IMR-90 (cell line): ENCODE data around the gene SAMD10. TPM values are rescaled to one million over a fixed set of nuclear protein-coding genes. Genes with fewer than 3 reads are reported as not detected.

Experiments
- ATAC-seq: fragments of 200-7000 bp; cut with Tn5 transposase; 2 replicates; pipeline ENCODE4 v1.9.1; 2020; ENCODE audit warnings: low read depth, mild to moderate bottlenecking, moderate library complexity
- BruUV-seq: library from RNA; stranded (reverse); fragments of 400-500 nt; replicated peaks from 2 replicates; lab custom pipeline; 2021; lab: Mats Ljungman, UMichigan
- CTCF ChIA-PET: fragments of 300-600 bp; formaldehyde crosslinking; extraction: SDS; loops from one replicate; lab custom pipeline; 2021; ENCODE audit warnings: antibody characterized with exemption; lab: Yijun Ruan, JAX
- POLR2A ChIA-PET: fragments of 300-600 bp; sonication (Branson Sonifier 250); formaldehyde crosslinking; loops from one replicate; lab custom pipeline; 2022; ENCODE audit warnings: antibody characterized with exemption; ENCODE audit not compliant: unreplicated experiment; lab: Charles Lee
- DNase-seq: peaks from one replicate; pipeline ENCODE4 v3.0.0; 2013
- H2AFZ ChIP-seq: replicated peaks from 2 replicates; pipeline ENCODE3; 2013; ENCODE audit warnings: low read length, mild to moderate bottlenecking; ENCODE audit not compliant: poor library complexity
- H2AK5ac ChIP-seq: 2 replicates; pipeline ENCODE4 v1.6.1; 2013; ENCODE audit warnings: low read depth, low read length, inconsistent platforms
- H2AK9ac ChIP-seq: replicated peaks from 2 replicates; pipeline ENCODE3; 2013; ENCODE audit warnings: mild to moderate bottlenecking, low read depth, low read length, moderate library complexity; ENCODE audit not compliant: poor library complexity
- H2BK120ac ChIP-seq: 2 replicates; pipeline ENCODE4 v1.6.1; 2013; ENCODE audit warnings: low read depth, low read length, inconsistent platforms
- H2BK15ac ChIP-seq: 3 replicates; pipeline ENCODE4 v1.6.1; 2013; ENCODE audit warnings: low read depth, low read length, inconsistent platforms
- H2BK20ac ChIP-seq: 2 replicates; pipeline ENCODE4 v1.6.1; 2013; ENCODE audit warnings: low read depth, mild to moderate bottlenecking, inconsistent platforms, low read length, moderate library complexity
- H2BK5ac ChIP-seq: 2 replicates; pipeline ENCODE4 v1.6.1; 2013; ENCODE audit warnings: mild to moderate bottlenecking, low read depth, low read length, inconsistent platforms; ENCODE audit not compliant: poor library complexity, severe bottlenecking
- H3K14ac ChIP-seq: replicated peaks from 2 replicates; pipeline ENCODE4 v1.6.1; 2013; ENCODE audit warnings: low read depth, low read length, inconsistent platforms
- H3K18ac ChIP-seq: 2 replicates; pipeline ENCODE4 v1.6.1; 2013; ENCODE audit warnings: low read depth, low read length, control low read depth
- H3K23ac ChIP-seq: 2 replicates; pipeline ENCODE4 v1.6.1; 2013; ENCODE audit warnings: low read depth, low read length, inconsistent platforms
- H3K27ac ChIP-seq: 2 replicates; pipeline ENCODE4 v1.5.1; 2013; ENCODE audit warnings: mild to moderate bottlenecking, control low read depth, low read length; ENCODE audit not compliant: insufficient read depth
- H3K27me3 ChIP-seq: 2 replicates; pipeline ENCODE4 v1.6.1; 2013; ENCODE audit warnings: low read length; ENCODE audit not compliant: control insufficient read depth, insufficient read depth
- H3K36me3 ChIP-seq: 2 replicates; pipeline ENCODE4 v1.6.1; 2013; ENCODE audit warnings: low read length, mixed read lengths; ENCODE audit not compliant: control insufficient read depth, insufficient read depth
- H3K4ac ChIP-seq: 2 replicates; pipeline ENCODE4 v1.6.1; 2013; ENCODE audit warnings: low read depth, low read length, inconsistent platforms
- H3K4me1 ChIP-seq: 2 replicates; pipeline ENCODE4 v1.6.1; 2013; ENCODE audit warnings: low read length, mixed read lengths; ENCODE audit not compliant: control insufficient read depth, insufficient read depth
- H3K4me2 ChIP-seq: 2 replicates; pipeline ENCODE4 v1.6.1; 2013; ENCODE audit warnings: low read depth, mild to moderate bottlenecking, control low read depth, low read length, moderate library complexity
- H3K4me3 ChIP-seq: 2 replicates; pipeline ENCODE4 v1.5.1; 2013; ENCODE audit warnings: low read depth, mild to moderate bottlenecking, control low read depth, low read length, moderate library complexity; ENCODE audit not compliant: insufficient read depth
- H3K56ac ChIP-seq: 2 replicates; pipeline ENCODE4 v1.6.1; 2013; ENCODE audit warnings: low read length, inconsistent platforms; ENCODE audit not compliant: insufficient read depth; ENCODE audit errors: extremely low read depth
- H3K79me1 ChIP-seq, 2 experiments: 2 replicates each; pipeline ENCODE4 v1.6.1; 2013; ENCODE audit warnings: low read length in 2 of 2, inconsistent platforms in 1 of 2, low read depth in 1 of 2
- H3K9ac ChIP-seq: 2 replicates; pipeline ENCODE4 v1.6.1; 2013; ENCODE audit warnings: low read depth, low read length, control low read depth
- H3K9me1 ChIP-seq: 2 replicates; pipeline ENCODE4 v1.6.1; 2013; ENCODE audit warnings: low read length, inconsistent platforms; ENCODE audit not compliant: insufficient read depth
- H3K9me3 ChIP-seq: 2 replicates; pipeline ENCODE4 v1.6.1; 2013; ENCODE audit warnings: low read length; ENCODE audit not compliant: control insufficient read depth, insufficient read depth
- H4K20me1 ChIP-seq: 2 replicates; pipeline ENCODE4 v1.6.1; 2013; ENCODE audit warnings: low read length, inconsistent platforms; ENCODE audit not compliant: insufficient read depth
- H4K5ac ChIP-seq: 2 replicates; pipeline ENCODE4 v1.6.1; 2013; ENCODE audit warnings: mild to moderate bottlenecking, low read depth, low read length, control low read depth
- H4K8ac ChIP-seq, 2 experiments: 2 replicates each; pipeline ENCODE4 v1.6.1; 2013; ENCODE audit warnings: low read depth in 2 of 2, low read length in 2 of 2, control low read depth in 1 of 2, inconsistent platforms in 1 of 2
- H4K91ac ChIP-seq: 2 replicates; pipeline ENCODE4 v1.6.1; 2013; ENCODE audit warnings: low read depth, low read length, inconsistent platforms; ENCODE audit not compliant: insufficient read depth
- CEBPB ChIP-seq: IDR thresholded peaks from 2 replicates; pipeline ENCODE4 v1.6.1; 2012; ENCODE audit warnings: low read depth, low read length, improper control_type of control experiment
- CTCF ChIP-seq: conservative IDR thresholded peaks from 2 replicates; pipeline ENCODE4 v1.5.1; 2012; ENCODE audit warnings: mild to moderate bottlenecking, low read depth, low read length, improper control_type of control experiment
- MAFK ChIP-seq: IDR thresholded peaks from 2 replicates; pipeline ENCODE4 v1.6.1; 2012; ENCODE audit warnings: low read depth, low read length, improper control_type of control experiment
- MAZ ChIP-seq: IDR thresholded peaks from 2 replicates; pipeline ENCODE4 v1.6.1; 2012; ENCODE audit warnings: low read depth, mild to moderate bottlenecking, low read length, improper control_type of control experiment, moderate library complexity, borderline replicate concordance
- RCOR1 ChIP-seq: IDR thresholded peaks from 2 replicates; pipeline ENCODE4 v1.6.1; 2012; ENCODE audit warnings: mild to moderate bottlenecking, low read length, improper control_type of control experiment; ENCODE audit not compliant: insufficient replicate concordance
- RFX5 ChIP-seq: IDR thresholded peaks from 2 replicates; pipeline ENCODE4 v1.8.0; 2012; ENCODE audit warnings: low read depth, mild to moderate bottlenecking, low read length, moderate library complexity
- WGBS, 2 experiments: methylation state at CpG; one replicate each; pipeline versions ENCODE4 v1.1.5 to v1.1.7; 2013; ENCODE audit warnings: missing lambda C conversion rate in 2 of 2; ENCODE audit not compliant: insufficient read length in 1 of 2; ENCODE audit errors: extremely low coverage in 2 of 2; 5-methylcytosine and 5-hydroxymethylcytosine counted together
- dilution Hi-C: fragments of 300-500 bp; cut with HindIII; formaldehyde crosslinking; loops from one replicate; pipeline ENCODE4 v1.14.3; 2018; ENCODE audit warnings: low sequenced_read_pairs; ENCODE audit not compliant: unreplicated experiment
- in situ Hi-C: fragments of 300-500 bp; cut with MboI; formaldehyde crosslinking; loops from 3 replicates; pipeline ENCODE4 v1.14.3; 2019; ENCODE audit warnings: low sequenced_read_pairs, inconsistent platforms, mixed read lengths
- intact Hi-C: fragments of 100-400 bp; cut with micrococcal nuclease; formaldehyde crosslinking; loops from 2 replicates; pipeline ENCODE4 v1.10.0; 2022
- polyA plus RNA-seq, 3 experiments: library from polyadenylated mRNA; depleted of rRNA; stranded (reverse); fragments of >200 nt; gene quantifications; 2 replicates each; pipeline ENCODE4 v1.2.3, GENCODE V29; 2012; ENCODE audit warnings: low replicate concordance in 1 of 3
- total RNA-seq: library from RNA; depleted of rRNA; stranded (reverse); fragments of >200 nt; gene quantifications from 2 replicates; pipeline ENCODE4 v1.2.3, GENCODE V29; 2012
- TF ChIP-seq, protein P1 (sequence below): fragments of 150-350 bp; IDR thresholded peaks from 2 replicates; pipeline ENCODE4 v1.6.1; 2016; ENCODE audit warnings: low read depth, mild to moderate bottlenecking, low read length, moderate library complexity, borderline replicate concordance

Gene SAMD10
- total and polyA plus RNA-seq, 2 of the 4 experiments (the other 2 are of a cell fraction), result 0.54 to 4.1 TPM

DNA sequence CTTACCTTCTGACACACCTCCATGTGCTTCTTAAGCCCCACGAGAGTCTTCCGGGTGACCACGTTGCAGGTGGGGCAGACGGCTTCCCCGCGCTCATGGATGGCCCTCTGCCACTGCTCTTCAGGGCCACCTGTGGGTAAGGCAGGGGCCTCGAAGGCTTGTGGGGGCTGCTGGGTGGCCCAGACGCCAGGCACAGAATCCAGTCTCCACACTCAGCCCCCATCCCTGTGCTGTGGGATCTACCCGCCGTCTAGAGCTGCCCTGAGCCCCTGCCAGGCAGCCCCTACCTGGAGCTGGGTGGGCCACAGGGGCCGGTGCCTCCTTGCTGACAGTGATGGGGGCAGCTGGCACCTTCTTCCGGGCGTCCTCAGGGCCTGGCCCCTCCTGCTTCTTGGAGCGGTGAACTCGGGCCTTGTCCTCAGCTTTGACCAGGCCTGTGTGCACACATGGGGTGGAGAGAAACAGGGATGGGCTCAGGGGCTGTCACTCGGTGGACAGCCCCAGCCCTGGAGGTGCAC, 15.6 kb downstream of the SAMD10 start:
- no peak overlapping the region for H4K8ac ChIP-seq
- CTCF ChIA-PET, result no interaction called here
- H3K9me1 ChIP-seq, result peaks cover 1% of the 10 kb centered on the region; the same call in 1 of the 2 replicates
- no peak overlapping the region for H3K18ac ChIP-seq
- dilution Hi-C loops (no loop called here), intact Hi-C loops (no loop called here), in situ Hi-C loops (no loop called here)
- H3K36me3 ChIP-seq, result peaks cover 64% of the 10 kb centered on the region
- H4K20me1 ChIP-seq, result no peaks in the 10 kb centered on the region; the same call in none of the 2 replicates
- no peak overlapping the region for H2AFZ ChIP-seq
- H4K5ac ChIP-seq, result no peak overlapping the region
- H3K14ac ChIP-seq, result no peak overlapping the region
- H2AK9ac ChIP-seq, result no peak overlapping the region
- peaks cover 9 to 21% of the 10 kb centered on the region in 2 experiments for H3K79me1 ChIP-seq
- no peak overlapping the region for H3K23ac ChIP-seq
- H3K4ac ChIP-seq, result no peak overlapping the region
- no peak overlapping the region for H2BK5ac ChIP-seq
- no peak overlapping the region for H2BK120ac ChIP-seq
- no peak for ATAC-seq
- H3K4me2 ChIP-seq, result no peak overlapping the region
- H3K56ac ChIP-seq, result no peak overlapping the region
- POLR2A ChIA-PET, result no interaction called here
- peaks cover 3% of the 10 kb centered on the region for H3K4me1 ChIP-seq
- no peak overlapping the region for H2BK20ac ChIP-seq
- H4K91ac ChIP-seq, result no peak overlapping the region
- no peak for DNase-seq
- H3K9ac ChIP-seq, result no peak overlapping the region
- H2BK15ac ChIP-seq, result no peak overlapping the region
- no TSS peak for BruUV-seq
- H3K27ac ChIP-seq, result no peak overlapping the region
- H3K27me3 ChIP-seq, result no peaks in the 10 kb centered on the region
- TF ChIP-seq MAFK, result no peak
- TF ChIP-seq CEBPB, result no peak
- TF ChIP-seq CTCF, result no peak
- TF ChIP-seq, protein P1, sequence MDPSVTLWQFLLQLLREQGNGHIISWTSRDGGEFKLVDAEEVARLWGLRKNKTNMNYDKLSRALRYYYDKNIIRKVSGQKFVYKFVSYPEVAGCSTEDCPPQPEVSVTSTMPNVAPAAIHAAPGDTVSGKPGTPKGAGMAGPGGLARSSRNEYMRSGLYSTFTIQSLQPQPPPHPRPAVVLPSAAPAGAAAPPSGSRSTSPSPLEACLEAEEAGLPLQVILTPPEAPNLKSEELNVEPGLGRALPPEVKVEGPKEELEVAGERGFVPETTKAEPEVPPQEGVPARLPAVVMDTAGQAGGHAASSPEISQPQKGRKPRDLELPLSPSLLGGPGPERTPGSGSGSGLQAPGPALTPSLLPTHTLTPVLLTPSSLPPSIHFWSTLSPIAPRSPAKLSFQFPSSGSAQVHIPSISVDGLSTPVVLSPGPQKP, result no peak
- TF ChIP-seq RFX5, result no peak
- no peak for TF ChIP-seq MAZ
- TF ChIP-seq RCOR1, result no peak
- H2AK5ac ChIP-seq, result no peak overlapping the region
- H3K9me3 ChIP-seq, result no peaks in the 10 kb centered on the region
- 96% methylated on average over 4 of the region's 16 CpGs; no CpG with 5 or more reads in 1 of the 2 experiments for WGBS, 2 experiments
- no peak overlapping the region for H3K4me3 ChIP-seq
